ENCODE data around the gene BEGAIN.

Gene BEGAIN

DNA sequence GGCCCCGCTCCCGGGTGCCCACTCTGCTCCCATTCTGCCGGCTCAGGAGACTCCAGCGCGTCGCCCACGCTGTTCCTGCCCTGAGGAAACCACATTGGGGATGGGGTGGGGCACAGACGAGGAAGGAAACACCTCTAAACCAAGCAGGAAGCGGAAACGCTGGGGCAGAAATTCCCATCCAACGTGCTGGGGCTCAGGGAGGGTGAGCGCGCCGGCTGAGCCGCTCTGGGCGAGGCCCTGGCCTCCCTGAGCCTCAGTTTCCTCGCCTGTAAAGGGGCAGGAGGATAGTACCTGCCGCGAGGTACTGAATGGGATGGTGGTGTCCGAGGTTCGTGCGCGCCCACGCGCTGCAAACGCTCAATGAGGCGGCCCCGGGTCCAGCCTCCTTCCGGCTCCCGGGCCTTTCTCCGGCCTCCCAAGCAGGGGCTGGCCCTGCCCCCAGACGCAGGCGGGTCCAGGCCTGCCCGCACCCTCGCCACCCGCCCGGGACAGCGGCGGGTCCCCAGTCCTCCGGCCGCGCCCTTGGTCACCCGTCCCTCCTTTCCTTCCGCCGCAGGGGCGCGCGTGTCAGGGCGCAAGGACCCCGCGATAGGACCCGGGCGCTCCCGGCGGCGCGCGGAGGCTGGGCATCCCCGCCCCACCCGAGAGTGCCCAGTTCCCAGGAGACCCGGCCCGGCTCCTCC is 673 bp downstream of the BEGAIN start:
- TF ChIP-seq CTCF (IDR thresholded peaks at IDR 0.05; ENCODE audit: low read depth, low read length, missing control alignments): no peak
- peak overlapping the region; percentile 54 for H3K4me3 ChIP-seq (replicated peaks; ENCODE audit: low read depth, low read length)
- DNase-seq (ENCODE audit: extremely low read depth, low read depth): peak; percentile 16

DNA sequence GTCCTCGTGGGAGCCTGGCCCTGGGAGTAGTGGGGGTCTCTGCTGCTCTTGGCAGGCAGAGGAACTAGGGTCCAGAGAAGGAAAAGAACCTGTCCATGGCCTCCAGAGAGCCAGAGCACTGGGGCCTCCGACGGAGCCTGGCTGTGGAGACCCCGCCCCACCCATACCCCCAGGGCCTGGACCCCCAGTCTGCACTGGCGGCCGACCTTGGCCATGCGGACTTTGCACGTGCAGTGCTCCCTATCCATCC is 1.1 kb downstream of the BEGAIN start:
- no peak for DNase-seq (ENCODE audit: extremely low read depth, low read depth)
- no peak for TF ChIP-seq CTCF (IDR thresholded peaks at IDR 0.05; ENCODE audit: low read depth, low read length, missing control alignments)
- H3K4me3 ChIP-seq (replicated peaks; ENCODE audit: low read depth, low read length): peak overlapping the region; percentile 54

GRCh38 chr14:100585448-100586152 is 1.6 kb downstream of the BEGAIN start:
- no peak for DNase-seq (ENCODE audit: extremely low read depth, low read depth)
- no peak for TF ChIP-seq CTCF (IDR thresholded peaks at IDR 0.05; ENCODE audit: low read depth, low read length, missing control alignments)
- peak overlapping the region; percentile 54 for H3K4me3 ChIP-seq (replicated peaks; ENCODE audit: low read depth, low read length)

- H3K4me3 ChIP-seq (replicated peaks; ENCODE audit: low read depth, low read length): no peak overlapping the region
- DNase-seq (ENCODE audit: extremely low read depth, low read depth): no peak
- no peak for TF ChIP-seq CTCF (IDR thresholded peaks at IDR 0.05; ENCODE audit: low read depth, low read length, missing control alignments)
Observed at GRCh38 chr14:100584056-100585031, 2.9 kb downstream of the BEGAIN start.

DNA sequence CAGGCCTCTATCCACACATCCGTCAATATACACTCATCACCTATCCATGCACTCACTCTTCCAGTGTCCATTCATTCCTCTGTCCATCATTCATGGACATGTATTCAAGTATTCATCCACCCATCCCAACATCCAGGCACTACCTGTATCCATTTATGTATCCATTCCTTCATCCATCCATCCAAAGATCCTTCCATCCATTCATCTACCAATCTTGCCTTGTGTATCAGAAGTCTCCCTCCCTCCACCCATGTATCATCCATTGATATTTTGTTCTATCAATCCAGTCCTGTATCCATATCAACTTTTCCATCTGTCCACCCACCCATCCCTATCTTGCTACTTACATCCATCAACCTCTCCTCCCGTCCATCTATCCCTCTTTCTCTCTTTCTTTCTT is 4.0 kb downstream of the BEGAIN start:
- no peak overlapping the region for H3K4me3 ChIP-seq (replicated peaks; ENCODE audit: low read depth, low read length)
- no peak for DNase-seq (ENCODE audit: extremely low read depth, low read depth)
- TF ChIP-seq CTCF (IDR thresholded peaks at IDR 0.05; ENCODE audit: low read depth, low read length, missing control alignments): no peak

DNA sequence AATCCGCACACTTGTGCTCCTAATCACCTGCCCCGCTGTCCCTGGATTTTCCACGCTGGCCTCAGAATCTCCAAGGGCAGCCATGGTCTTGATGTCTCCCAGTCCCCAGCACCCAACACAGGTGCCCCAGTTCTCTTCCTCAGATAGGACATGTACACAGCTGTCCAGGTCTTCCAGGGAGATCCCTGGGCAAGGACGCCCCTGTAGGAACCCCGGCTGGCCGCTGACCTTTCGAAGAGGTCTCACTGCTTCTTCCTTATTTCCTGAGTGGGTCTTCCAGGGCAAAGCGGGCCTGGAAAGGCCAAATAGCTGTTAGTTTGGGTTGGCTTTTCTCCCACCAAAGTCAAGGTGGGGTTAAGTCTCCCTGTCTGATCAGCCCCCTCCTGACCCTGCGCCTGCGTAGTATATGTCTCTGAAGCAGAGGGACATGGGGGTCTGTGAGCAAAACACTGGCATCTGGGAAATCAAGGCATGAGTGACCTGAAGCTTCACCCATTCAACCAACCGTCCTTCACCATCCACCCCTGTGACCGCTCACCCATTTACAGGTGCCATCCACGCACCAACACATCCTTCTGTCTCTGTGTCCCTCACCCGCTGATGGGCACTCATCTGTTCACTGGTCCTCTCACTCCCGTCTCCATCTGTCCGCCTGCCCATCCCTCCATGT is 4.6 kb downstream of the BEGAIN start:
- DNase-seq (ENCODE audit: extremely low read depth, low read depth): no peak
- no peak for TF ChIP-seq CTCF (IDR thresholded peaks at IDR 0.05; ENCODE audit: low read depth, low read length, missing control alignments)
- no peak overlapping the region for H3K4me3 ChIP-seq (replicated peaks; ENCODE audit: low read depth, low read length)
